Fibroblast of skin of left quadriceps (primary cell): ENCODE results near the gene TNPO1.
A peak's percentile ranks its signal among the peaks of the same experiment; 100 is the strongest.
"Not testable (repeated sequence)": the region's sequence is repeated elsewhere in the genome, so short reads cannot be mapped to it uniquely, and the experiment has no call there.

Source experiments
- DNase-seq, 2 experiments: peaks; one replicate each; pipeline ENCODE4 v3.0.0-alpha.2; 2013; ENCODE audit warnings: low read depth in 2 of 2

The TNPO1 gene

DNA sequence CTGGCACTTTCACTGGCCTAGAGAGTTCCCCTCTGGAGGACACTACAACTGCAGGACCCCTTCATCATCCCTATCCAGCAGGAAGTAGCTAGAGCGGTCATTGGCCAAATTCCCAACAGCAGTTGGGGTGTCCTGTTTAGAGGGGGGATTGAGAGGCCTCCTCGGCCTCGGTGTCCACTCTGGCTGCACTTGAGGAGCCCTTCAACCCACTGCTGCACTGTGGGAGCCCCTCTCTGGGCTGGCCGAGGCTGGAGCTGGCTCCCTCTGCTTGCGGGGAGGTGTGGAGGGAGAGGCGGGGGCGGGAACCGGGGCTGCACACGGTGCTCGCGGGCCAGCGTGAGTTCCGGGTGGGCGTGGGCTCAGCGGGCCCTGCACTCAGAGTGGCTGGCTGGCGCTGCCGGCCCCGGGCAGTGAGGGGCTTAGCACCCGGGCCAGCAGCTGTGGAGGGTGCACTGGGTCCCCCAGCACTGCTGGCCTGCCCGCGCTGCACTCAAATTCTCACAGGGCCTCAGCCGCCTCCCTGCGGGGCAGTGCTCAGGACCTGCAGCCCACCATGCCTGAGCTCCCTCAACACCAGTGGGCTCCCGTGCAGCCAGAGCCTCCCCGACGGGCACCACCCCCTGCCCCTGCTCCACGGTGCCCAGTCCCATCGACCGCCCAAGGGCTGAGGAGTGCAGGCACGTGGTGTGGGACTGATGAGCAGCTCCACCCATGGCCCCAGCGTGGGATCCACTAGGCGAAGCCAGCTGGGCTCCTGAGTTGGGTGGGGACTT lies 118.7 kb downstream of the TNPO1 start:
- DNase-seq: not testable (repeated sequence)

DNA sequence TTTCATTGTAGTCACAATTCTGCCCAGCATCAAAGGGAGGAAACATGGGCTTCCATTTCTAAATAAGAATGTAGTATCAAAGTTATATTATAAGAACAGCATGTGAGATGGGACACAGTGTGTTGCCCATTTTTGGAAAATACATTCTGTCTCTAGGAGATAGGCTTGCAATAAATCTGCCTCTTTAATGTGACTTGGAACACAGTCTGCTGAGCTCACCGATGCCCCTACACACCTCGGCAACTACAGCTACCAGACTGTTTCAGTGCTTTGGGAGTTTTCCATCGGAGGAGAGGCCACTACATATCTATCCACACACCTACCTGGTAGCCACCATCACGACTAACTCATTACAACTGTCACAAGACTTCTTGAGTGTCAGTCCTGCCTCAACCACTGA lies 120.4 kb downstream of the TNPO1 start:
- DNase-seq: no peak

DNA sequence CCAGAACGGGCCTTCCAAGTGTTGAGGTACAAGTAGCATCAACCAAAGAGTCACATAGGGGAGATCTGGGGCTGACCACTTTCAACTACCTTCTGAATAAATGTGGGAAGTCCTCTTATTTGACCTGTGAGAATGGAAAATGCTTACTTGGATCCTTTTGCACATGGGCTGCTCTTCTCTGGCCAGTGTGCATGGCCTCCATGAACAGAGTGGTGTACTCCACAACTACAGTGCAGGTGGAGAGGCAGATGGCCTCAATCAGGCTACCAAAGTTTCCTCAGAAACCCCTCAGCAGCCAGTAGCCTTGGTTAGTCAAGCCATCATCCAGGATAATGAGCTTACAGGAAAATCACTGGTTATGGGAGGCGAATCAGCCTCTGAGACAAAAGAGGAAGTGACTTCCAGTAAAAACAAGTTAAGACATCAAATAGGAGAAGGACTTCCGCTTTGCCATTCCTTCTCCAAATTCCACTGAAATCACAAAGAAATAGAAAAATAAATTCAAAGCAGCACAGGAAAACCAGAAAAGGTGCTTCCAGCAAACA lies 121.1 kb downstream of the TNPO1 start:
- no peak for DNase-seq

DNA sequence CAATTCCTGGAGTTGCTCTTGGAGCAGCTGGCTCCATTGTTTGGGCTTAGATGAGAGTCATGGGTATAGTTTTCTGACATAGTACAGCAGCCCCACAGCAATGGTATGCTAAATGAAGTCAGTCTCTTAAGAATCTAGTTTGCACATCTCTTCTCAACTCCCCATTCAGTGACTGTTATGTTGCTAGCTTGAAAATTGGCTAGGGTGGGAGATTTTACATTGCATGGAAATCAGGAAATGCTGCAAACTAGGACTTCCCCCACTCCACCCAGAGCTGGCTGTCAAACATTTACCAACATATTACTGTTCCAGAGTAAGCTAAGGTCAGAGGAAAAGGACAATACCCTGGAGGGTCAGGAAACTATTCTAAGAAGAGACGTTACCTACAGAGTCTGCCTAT lies 121.7 kb downstream of the TNPO1 start:
- DNase-seq: no peak

DNA sequence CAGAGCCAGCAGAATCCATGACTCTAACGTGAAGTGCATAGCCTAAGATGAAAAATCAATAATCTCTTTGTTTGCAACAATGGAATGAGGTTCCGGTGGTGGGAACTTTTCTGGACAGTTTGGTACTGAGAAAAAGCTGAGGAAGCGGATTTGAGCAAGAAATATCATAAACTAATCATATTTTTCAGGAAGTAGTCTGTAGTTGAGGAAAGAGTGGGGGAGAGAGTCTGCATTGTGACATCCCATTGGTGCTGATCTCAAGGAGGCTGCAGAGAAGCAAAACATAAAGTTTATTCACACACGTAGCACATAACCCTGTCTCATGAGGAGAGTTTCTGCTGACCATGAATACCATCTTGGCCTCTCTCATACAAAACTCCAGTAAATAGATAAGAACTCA lies 123.6 kb downstream of the TNPO1 start:
- no peak for DNase-seq

DNA sequence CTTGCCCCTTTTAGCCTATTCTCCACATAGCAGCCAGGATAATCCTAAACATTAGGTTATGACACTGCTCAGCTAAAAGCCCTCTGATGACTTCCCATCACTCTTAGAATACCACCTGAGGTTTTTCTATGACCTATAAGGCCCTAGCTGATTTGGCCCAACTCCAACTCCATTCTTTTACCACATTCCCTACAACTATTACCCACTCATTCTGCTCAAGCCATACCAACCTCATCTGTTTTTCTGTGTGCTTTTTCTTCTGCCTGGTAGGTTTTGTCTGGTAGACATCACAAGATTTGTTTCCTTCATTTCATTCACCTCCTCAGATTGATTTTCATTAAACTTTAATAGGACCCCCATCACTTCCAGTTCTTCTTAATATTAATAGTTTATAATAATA lies 126.8 kb downstream of the TNPO1 start:
- no peak for DNase-seq

DNA sequence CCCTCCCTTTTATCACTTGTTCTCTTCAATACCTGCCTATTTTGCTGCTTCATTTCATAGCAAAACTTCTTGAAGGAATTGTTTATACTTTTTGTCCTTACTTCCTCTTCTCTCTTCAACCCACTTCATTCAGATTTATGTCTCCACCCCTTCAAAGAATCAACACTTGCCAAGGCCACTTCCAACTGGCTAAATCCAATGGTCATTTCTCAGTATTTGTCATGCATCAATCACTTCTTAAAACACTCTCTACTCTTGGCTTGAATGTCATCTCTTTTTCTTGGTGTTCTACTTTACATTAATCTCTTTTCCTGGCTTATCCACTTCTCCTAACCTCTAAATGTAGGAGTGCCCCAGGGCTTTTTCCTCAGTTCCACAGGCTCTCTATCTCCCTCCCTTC lies 131.0 kb downstream of the TNPO1 start:
- DNase-seq: no peak

DNA sequence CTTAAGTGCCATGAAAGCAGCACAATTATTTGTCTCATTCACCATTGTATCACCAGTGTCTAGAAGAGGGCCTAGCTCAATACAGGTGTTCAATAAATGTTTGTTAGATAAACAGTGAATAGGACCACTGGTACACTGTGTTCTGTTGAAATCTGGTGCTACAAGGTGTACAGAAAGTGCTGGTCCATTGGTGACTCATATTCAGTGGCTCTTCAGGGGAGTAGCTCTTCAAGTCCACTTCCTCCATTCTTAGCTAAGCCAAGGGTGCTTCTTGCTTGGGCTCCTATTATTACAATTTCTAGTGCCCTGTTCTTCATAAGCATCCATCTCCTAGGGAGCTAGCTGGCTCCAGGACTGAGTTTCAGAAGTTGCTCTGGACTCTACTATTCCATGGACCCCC lies 133.0 kb downstream of the TNPO1 start:
- DNase-seq: no peak

DNA sequence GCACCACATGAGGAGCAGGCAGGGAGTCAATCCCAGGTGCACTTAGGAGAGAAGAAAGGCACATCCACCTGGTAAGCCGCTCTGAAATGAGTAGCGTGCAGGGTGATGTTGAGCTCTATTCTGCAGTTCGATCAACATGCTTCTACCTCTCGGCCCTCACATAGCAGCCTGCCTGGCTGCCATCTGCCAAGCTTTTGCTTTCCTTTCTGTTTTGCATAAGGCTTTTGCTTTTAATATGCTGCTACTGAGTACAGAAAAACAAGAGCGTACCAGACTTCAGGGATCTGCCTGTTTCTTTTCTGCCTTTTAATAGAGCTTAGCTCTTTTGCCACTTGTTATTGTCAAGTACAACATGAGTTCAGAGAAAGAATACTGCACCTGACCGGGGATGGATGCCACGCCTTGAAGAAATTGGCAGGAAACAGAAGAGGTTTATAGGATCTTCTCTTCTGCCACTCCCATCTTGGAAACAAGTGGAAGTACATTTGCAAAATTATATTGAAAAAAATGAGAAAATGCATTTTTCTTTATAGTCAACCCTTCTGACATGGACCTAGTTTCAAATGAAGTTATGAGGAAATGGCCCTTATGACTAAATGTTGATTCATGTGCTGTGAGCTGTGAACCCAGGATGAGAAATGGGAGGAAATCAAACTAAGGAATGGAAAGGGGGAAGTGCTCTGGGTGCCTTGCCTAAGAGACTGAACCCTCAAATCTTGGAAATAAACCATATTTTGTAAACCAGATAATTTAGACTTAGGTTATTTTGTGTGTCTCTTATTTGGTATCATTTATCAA lies 135.4 kb downstream of the TNPO1 start:
- DNase-seq: peak; percentile 36 to 40

DNA sequence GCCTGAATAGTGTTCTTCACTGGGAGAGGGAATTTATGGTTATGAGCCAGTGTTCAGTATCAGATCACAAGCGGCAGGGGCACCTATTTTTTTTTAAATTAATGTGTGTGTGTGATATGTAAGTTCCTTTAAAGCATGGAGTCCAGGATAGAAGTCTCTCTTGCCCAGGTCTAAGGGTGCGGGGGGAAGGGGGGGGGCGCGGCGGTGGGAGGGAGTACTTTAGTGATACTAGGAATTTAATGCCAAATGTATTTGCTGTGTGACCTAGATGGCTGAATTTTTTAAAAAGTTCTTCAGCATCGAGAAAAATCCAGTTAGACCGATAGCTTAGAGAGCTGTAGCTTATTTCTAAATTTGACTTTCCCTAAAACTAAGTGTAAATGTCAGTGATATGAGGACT lies 137.9 kb downstream of the TNPO1 start:
- DNase-seq: no peak

DNA sequence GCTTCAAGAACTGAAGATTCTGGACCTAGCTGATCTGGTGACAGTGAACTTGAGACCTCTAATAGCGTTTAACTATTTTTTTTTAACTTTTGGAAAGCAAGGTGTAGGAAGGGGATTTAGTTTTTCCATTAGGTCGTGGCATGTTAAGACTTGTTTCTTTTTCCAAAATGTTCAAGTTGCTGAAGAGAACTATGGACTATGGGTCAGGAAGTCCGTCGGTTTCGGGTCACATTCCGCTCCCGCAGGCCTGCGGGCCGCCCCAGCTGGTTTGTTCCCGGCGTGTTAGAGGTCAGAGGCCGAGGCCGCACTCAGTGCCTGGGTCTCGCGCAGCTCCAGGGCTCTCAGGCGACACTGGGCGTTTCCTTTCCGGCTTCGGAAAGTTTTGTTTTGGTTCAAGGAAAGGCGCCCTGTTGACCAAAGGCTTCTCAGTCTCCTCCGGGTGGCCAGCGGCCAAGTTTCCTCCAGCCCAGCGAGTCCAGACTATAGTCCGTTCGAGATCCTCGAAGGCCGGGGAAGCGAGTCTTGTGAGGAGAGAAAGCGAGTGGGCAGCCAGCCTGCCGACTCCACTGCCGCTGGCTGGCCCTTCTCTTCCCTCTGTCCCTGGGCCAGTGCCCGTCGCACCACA lies 138.8 kb downstream of the TNPO1 start:
- DNase-seq: no peak

DNA sequence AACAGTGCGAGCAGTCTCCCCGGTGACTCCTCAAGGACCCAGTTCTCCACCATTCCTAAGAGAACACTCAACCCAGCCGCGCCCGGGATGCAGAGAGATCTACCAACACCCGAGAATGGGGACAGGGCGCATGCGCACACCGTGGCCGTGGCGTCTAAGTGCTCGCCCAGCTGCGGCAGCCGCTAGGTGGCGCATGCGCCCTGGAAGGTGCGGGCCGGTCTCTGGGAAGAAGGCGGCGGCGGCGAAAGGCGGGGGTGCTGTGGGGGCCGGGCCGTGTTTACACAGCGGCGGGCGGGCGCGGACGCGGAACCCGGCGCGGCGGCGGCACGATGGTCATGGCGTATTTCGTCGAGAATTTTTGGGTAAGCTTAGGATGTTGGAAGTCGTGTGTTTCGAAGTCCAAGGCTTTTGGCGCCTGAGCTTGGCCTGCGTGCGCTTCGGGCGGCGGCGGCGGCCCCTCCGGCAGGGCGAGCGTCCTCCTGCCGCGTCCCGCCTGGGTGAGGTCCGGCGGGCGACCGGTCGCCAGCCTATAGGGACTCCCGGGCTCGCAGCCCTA lies 139.4 kb downstream of the TNPO1 start, which contains the start of gene FCHO2:
TSS of gene FCHO2 (plus strand) at position 274 of the 556 bp plus-strand sequence. CDS start at position 330, 56 bp downstream.
- peak; percentile 92 to 93 for DNase-seq

DNA sequence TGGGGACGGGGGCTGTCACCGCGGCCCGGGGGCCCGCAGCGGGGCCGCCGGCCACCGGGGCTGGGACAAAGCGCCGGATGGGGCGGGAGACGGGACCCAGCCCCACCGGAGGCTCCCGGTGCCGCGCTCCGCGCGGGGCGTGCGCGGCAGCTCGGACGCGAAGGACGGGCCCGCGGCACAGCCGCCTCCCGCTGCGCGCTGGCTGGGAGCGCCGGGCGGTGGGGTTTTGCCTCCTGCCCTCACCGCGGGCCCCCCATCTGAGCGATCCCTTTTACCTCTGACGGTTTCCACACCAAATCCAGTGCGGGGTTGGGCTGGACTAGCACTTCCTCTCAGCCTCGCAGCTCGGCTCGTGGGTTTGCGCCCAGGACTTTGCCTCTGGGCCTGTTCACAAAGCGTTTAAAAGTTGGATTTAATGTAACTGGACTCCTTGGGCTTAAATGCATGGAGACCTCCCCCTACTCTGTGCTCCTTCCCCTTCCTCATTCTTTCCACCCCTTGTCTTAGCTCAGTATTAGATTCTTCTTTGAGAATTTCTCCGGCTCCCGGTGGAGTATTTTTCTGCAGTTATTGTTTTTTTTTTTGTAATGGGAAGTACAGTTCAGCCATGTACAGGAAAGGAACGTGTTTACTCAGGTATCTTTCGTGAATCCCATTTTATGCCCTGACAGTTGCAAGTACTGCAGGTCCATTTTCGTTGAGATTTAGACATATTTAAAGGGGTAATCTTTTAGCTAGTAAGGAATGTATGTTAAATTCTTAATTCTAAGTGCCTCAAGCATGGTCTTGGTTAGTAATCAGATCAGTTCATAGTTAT lies 140.1 kb downstream of the TNPO1 start:
- peak; percentile 28 to 29 for DNase-seq

DNA sequence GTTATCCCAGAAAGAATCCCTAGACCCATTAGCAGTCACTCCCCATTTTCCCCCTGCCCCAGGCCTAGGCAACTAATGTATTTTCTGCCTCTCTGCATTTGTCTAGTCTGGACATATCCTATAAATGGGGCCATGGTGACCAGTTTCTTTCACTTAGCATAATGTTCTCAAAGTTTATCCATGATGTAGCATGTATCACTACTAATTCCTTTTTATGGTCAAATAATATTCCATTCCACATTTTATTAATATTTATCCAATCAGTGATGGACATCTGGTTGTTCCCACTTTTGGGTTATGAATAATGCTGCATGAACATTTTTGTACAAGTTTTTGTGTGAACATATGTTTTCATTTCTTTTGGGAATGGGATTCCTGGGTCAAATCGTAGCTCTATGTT lies 140.9 kb downstream of the TNPO1 start:
- no peak for DNase-seq

DNA sequence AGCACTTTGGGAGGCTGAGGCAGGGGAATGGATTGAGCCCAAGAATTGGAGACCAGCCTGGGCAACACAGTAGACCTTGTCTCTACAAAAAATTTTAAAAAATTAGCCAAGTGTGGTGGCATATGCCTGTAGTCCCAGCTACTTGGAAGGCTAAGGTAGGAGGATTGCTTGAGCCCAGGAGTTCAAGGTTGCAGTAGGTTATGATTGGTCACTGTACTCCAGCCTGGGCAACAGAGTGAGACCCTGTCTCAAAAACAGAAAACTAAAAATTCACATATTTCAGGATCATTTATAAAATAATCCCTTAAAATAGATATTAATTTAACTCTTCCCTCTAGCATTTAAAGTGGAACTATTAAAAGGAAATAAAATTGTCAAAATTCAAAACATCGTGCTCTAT lies 142.8 kb downstream of the TNPO1 start:
- no peak for DNase-seq
